K562 (cell line): Measurements from ENCODE around the gene ZNF441. TPM values are rescaled to one million over a fixed set of nuclear protein-coding genes. Genes with fewer than 3 reads are reported as not detected.

Experiments
- DIDO1 ChIP-seq: fragments of 450-650 bp; IDR thresholded peaks from 2 replicates; pipeline ENCODE4 v1.6.1; 2016; ENCODE audit warnings: low read depth, missing biosample characterization, missing genetic modification characterization
- ETV1 ChIP-seq: fragments of 450-650 bp; conservative IDR thresholded peaks from 2 replicates; pipeline ENCODE4 v1.6.1; 2016; ENCODE audit warnings: missing genetic modification characterization, control low read depth, low read depth, missing compliant biosample characterization
- HBP1 ChIP-seq: fragments of 450-650 bp; formaldehyde crosslinking; IDR thresholded peaks from 2 replicates; pipeline ENCODE4 v1.4.0; 2022; ENCODE audit warnings: missing genetic modification characterization
- HDGF ChIP-seq: fragments of 450-650 bp; IDR thresholded peaks from 2 replicates; pipeline ENCODE4 v1.6.1; 2016
- HOXB6 ChIP-seq: fragments of 250-450 bp; sonication (Bioruptor Pico); IDR thresholded peaks from 2 replicates; pipeline ENCODE4 v1.5.1; 2022; ENCODE audit warnings: mild to moderate bottlenecking, borderline replicate concordance
- KDM4B ChIP-seq, 2 experiments: fragments of 450-650 bp in 1 of 2; sonication (generic) in 1 of 2; IDR thresholded peaks; 2 replicates each; pipeline ENCODE4 v1.6.1; 2016 to 2017; ENCODE audit warnings: borderline replicate concordance in 2 of 2, antibody characterized with exemption in 1 of 2, low read depth in 1 of 2, mild to moderate bottlenecking in 1 of 2
- NR2C1 ChIP-seq, 2 experiments: fragments of 450-650 bp; IDR thresholded peaks; 2 replicates each; pipeline ENCODE4 v1.6.1; 2017; ENCODE audit warnings: mild to moderate bottlenecking in 2 of 2, antibody characterized with exemption in 1 of 2, inconsistent platforms in 1 of 2, missing compliant biosample characterization in 1 of 2, missing genetic modification characterization in 1 of 2
- PBX2 ChIP-seq, 2 experiments: IDR thresholded peaks in 1 of 2; conservative IDR thresholded peaks in 1 of 2; 2 replicates each; pipeline ENCODE4 v1.6.1; 2016; ENCODE audit warnings: low read depth in 2 of 2, mild to moderate bottlenecking in 1 of 2, missing compliant biosample characterization in 1 of 2, missing genetic modification characterization in 1 of 2, moderate library complexity in 1 of 2
- SMC3 ChIP-seq: conservative IDR thresholded peaks from 2 replicates; pipeline ENCODE4 v1.6.1; 2011; ENCODE audit warnings: low read depth, low read length, improper control_type of control experiment; ENCODE audit not compliant: insufficient read depth
- TCF3 ChIP-seq: sonication (generic); formaldehyde crosslinking; IDR thresholded peaks from 2 replicates; pipeline ENCODE4 v1.4.0; 2020; ENCODE audit warnings: mild to moderate bottlenecking, missing genetic modification reagents
- U2AF2 ChIP-seq: fragments of 200-400 bp; formaldehyde crosslinking; optimal IDR thresholded peaks from 2 replicates; pipeline ENCODE3; 2017; ENCODE audit warnings: low read depth, mild to moderate bottlenecking, low read length
- ZNF3 ChIP-seq: fragments of 250-450 bp; sonication (Bioruptor Pico); IDR thresholded peaks from 2 replicates; pipeline ENCODE4 v1.5.0; 2021; ENCODE audit warnings: mild to moderate bottlenecking, moderate library complexity
- ZNF318 ChIP-seq, 2 experiments: fragments of 450-650 bp; IDR thresholded peaks; 2 replicates each; pipeline ENCODE4 v1.6.1; 2016; ENCODE audit warnings: mild to moderate bottlenecking in 2 of 2, borderline replicate concordance in 1 of 2, low read depth in 1 of 2, moderate library complexity in 1 of 2
- ZNF445 ChIP-seq: fragments of 250-450 bp; sonication (Bioruptor Pico); IDR thresholded peaks from 2 replicates; pipeline ENCODE4 v1.4.0; 2020; ENCODE audit warnings: low read depth, mild to moderate bottlenecking, moderate library complexity
- ZNF75A ChIP-seq: fragments of 450-650 bp; formaldehyde crosslinking; IDR thresholded peaks from 2 replicates; pipeline ENCODE4 v1.4.0; 2020; ENCODE audit warnings: mild to moderate bottlenecking
- polyA plus RNA-seq, 8 experiments: library from polyadenylated mRNA; depleted of rRNA in 4 of 8; stranded (reverse) in 5 of 8; unstranded in 3 of 8; fragments of >200 nt; fragmentation: Nextera tagmentation in 2 of 8; fragmentation: Illumina TruSeq in 1 of 8; extraction: Ambion mirVana in 2 of 8; extraction: Trizol in 1 of 8; gene quantifications; 2 replicates each; pipeline versions ENCODE4 v1.2.1 to v1.2.3, GENCODE V29; 2011 to 2014; ENCODE audit warnings: inconsistent platforms in 1 of 8, missing spikeins in 1 of 8
- total RNA-seq, 7 experiments: library from RNA; depleted of rRNA in 6 of 7; stranded (reverse); fragments of >200 nt in 6 of 7; fragmentation: Illumina TruSeq in 2 of 7; extraction: Trizol in 2 of 7; gene quantifications; 2 replicates each; pipeline versions ENCODE4 v1.2.1 to v1.2.3, GENCODE V29; 2011 to 2021; ENCODE audit warnings: low replicate concordance in 1 of 7

ZNF441 gene
- total and polyA plus RNA-seq, 9 of the 15 experiments (the other 6 are each of a cell fraction or from before 2014, with no cell fraction given), result 1.9 to 14.0 (median 7.8) TPM

- no peak for TF ChIP-seq PBX2 (CRISPR knock-in tag; IDR thresholded peaks at IDR 0.05; ENCODE audit: low read depth)
- TF ChIP-seq PBX2 (tag; conservative IDR thresholded peaks at IDR 0.05; ENCODE audit: low read depth), result peak; percentile 53
- TF ChIP-seq KDM4B (IDR thresholded peaks at IDR 0.05; ENCODE audit: borderline replicate concordance in 2 of 2, low read depth in 1 of 2), result no peak
- TF ChIP-seq ZNF75A (CRISPR knock-in tag), result no peak
- no peak for TF ChIP-seq HBP1 (CRISPR knock-in tag)
- no peak for TF ChIP-seq ETV1 (tag)
- peak; percentile 5; the same call in 1 of the 2 replicates for TF ChIP-seq TCF3 (CRISPR knock-in tag)
- TF ChIP-seq HDGF, result no peak
- TF ChIP-seq ZNF318 (IDR thresholded peaks at IDR 0.05; ENCODE audit: borderline replicate concordance in 1 of 2, low read depth in 1 of 2), result peak in 1 of 2 experiments; percentile 72; a peak in 2 of 4 replicates
- TF ChIP-seq HOXB6 (CRISPR knock-in tag), result no peak
- TF ChIP-seq DIDO1 (tag), result no peak
- no peak for TF ChIP-seq SMC3
- TF ChIP-seq U2AF2, result no peak
- TF ChIP-seq ZNF445 (CRISPR knock-in tag), result no peak
- no peak for TF ChIP-seq NR2C1 (IDR thresholded peaks at IDR 0.05)
- TF ChIP-seq NR2C1 (tag; IDR thresholded peaks at IDR 0.05), result no peak
- TF ChIP-seq ZNF3 (CRISPR knock-in tag), result no peak
These were observed 30.1 kb upstream of the ZNF441 start (continued) for GRCh38 chr19:11736696-11737095.
